Testis (tissue), 3 donors: Measurements from ENCODE around the gene ANKS1B. TPM values are rescaled to one million over a fixed set of nuclear protein-coding genes. Genes with fewer than 3 reads are reported as not detected.

Source experiments
- DNase-seq: peaks from one replicate; pipeline ENCODE4 v3.0.0-alpha.2; 2019
- H3K27ac ChIP-seq, 2 donors: fragments of 200-600 bp; sonication (generic); one replicate each; pipeline ENCODE4 v1.5.1; 2019
- H3K27me3 ChIP-seq: fragments of 200-600 bp; sonication (generic); one replicate; pipeline ENCODE4 v1.5.1; 2019
- H3K36me3 ChIP-seq: fragments of 200-600 bp; sonication (generic); one replicate; pipeline ENCODE4 v1.5.1; 2017; ENCODE audit warnings: low read depth; ENCODE audit errors: missing control alignments
- H3K4me1 ChIP-seq: fragments of 200-600 bp; sonication (generic); one replicate; pipeline ENCODE4 v1.5.1; 2019
- H3K4me3 ChIP-seq, 2 donors: fragments of 200-600 bp; sonication (generic); one replicate each; pipeline ENCODE4 v1.5.1; 2017 to 2019
- H3K9me3 ChIP-seq: fragments of 200-600 bp; sonication (generic); one replicate; pipeline ENCODE4 v1.5.1; 2017
- POLR2A ChIP-seq: fragments of 450-650 bp; IDR thresholded peaks from one replicate; pipeline ENCODE4 v1.6.1; 2017; ENCODE audit warnings: antibody characterized with exemption, mild to moderate bottlenecking, moderate library complexity
- WGBS, 2 donors: methylation state at CpG; one replicate each; pipeline ENCODE4 v1.1.5; 2018; 5-methylcytosine and 5-hydroxymethylcytosine counted together
- intact Hi-C: fragments of 100-400 bp; cut with DNase I; formaldehyde crosslinking; loops from one replicate; pipeline ENCODE4 v1.15.1; 2023; ENCODE audit warnings: low total_unique reads
- polyA plus RNA-seq: library from polyadenylated mRNA; stranded (reverse); fragments of 350-450 nt; fragmentation: Illumina TruSeq; extraction: RNeasy Lipid Tissue Mini Kit (QIAGEN cat#74804); gene quantifications from one replicate; pipeline ENCODE4 v1.2.3, GENCODE V29; 2014; ENCODE audit warnings: low read depth, low replicate concordance; ENCODE audit not compliant: insufficient read depth
- total RNA-seq, 2 donors: library from RNA; depleted of rRNA; stranded (reverse); fragments of >200 nt; gene quantifications; one replicate each; pipeline ENCODE4 v1.2.3, GENCODE V29; 2016
- TF ChIP-seq, protein P1 (sequence below), 3 experiments: fragments of 450-650 bp in 2 of 3; fragments of 200-600 bp in 1 of 3; sonication (generic) in 1 of 3; IDR thresholded peaks; one replicate each; pipeline ENCODE4 v1.5.1; 2016 to 2019; ENCODE audit warnings: antibody characterized with exemption in 3 of 3, mild to moderate bottlenecking in 2 of 3, moderate library complexity in 1 of 3

The ANKS1B gene
- total and polyA plus RNA-seq, 3 donors from 2014 or later: 26.8 to 58.2 (median 30.9) TPM

DNA sequence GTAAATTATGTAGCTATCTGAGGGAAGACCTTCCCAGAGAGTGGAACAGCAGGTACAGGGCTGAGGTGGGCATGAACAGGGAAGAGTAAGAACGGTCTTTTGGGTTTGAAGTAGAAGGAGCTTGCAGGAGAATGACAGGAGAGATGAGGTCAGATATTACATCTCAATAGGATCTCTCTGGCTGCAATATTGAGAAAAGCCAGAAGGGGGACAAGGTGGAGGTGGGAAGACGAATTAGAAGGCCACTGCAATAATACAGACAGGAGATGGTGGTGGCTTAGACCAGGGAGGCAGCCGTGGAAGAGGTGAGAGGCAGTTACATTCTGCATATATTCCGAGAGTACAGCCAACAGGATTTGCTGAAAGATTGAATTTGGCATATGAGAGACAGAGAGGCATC lies 1029.5 kb downstream of the ANKS1B start:
- DNase-seq: no peak
- Histone ChIP-seq H3K4me1 (no peaks in the 10 kb centered on the region), H3K36me3 (no peaks in the 10 kb centered on the region), H3K27me3 (no peaks in the 10 kb centered on the region), H3K9me3 (no peaks in the 10 kb centered on the region), H3K27ac (no peak overlapping the region), H3K4me3 (no peak overlapping the region)
- TF ChIP-seq, protein P1, sequence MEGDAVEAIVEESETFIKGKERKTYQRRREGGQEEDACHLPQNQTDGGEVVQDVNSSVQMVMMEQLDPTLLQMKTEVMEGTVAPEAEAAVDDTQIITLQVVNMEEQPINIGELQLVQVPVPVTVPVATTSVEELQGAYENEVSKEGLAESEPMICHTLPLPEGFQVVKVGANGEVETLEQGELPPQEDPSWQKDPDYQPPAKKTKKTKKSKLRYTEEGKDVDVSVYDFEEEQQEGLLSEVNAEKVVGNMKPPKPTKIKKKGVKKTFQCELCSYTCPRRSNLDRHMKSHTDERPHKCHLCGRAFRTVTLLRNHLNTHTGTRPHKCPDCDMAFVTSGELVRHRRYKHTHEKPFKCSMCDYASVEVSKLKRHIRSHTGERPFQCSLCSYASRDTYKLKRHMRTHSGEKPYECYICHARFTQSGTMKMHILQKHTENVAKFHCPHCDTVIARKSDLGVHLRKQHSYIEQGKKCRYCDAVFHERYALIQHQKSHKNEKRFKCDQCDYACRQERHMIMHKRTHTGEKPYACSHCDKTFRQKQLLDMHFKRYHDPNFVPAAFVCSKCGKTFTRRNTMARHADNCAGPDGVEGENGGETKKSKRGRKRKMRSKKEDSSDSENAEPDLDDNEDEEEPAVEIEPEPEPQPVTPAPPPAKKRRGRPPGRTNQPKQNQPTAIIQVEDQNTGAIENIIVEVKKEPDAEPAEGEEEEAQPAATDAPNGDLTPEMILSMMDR (IDR thresholded peaks at IDR 0.05): peak in 1 of 3 experiments; percentile 16
- no peak for TF ChIP-seq POLR2A
- intact Hi-C loops: no loop called here
- 68 to 76% methylated on average over 4 of the region's 4 CpGs for WGBS, 2 donors

- 93 to 100% methylated on average over 1 of the region's 1 CpG for WGBS, 2 donors
Observed at GRCh38 chr12:98954506-98954905, 1030.2 kb downstream of the ANKS1B start.

DNA sequence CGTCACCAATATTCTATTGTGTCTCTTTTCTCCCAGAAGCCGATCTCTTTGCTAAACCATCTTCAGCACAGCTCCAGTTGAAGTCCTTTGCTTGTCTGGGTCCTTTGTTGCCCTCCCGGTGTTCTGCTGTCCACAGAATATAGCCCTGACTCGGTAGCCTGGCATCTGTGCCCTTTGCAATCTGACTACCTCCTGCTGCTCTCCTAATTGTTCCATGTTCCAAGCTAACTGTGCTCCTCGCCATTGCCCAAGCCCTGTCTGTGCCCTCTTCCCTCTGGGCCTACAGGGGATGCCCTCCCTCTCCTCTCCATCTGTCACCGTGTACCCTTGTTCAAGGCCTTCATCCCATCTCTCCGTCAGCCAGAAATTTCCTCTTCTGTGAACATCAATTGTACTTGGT lies 1033.3 kb downstream of the ANKS1B start:
- intact Hi-C loops: no loop called here
- no peaks in the 10 kb centered on the region for H3K36me3 ChIP-seq
- no peak for TF ChIP-seq POLR2A
- TF ChIP-seq, protein P1 (IDR thresholded peaks at IDR 0.05): no peak

More at GRCh38 chr12:98954506-98954905, 1030.2 kb downstream of the ANKS1B start:
- DNase-seq: no peak
- Histone ChIP-seq H3K27ac (no peak overlapping the region), H3K36me3 (no peaks in the 10 kb centered on the region), H3K9me3 (no peaks in the 10 kb centered on the region), H3K4me1 (no peaks in the 10 kb centered on the region), H3K27me3 (no peaks in the 10 kb centered on the region), H3K4me3 (no peak overlapping the region)
- intact Hi-C loops: no loop called here
- TF ChIP-seq POLR2A: no peak
- TF ChIP-seq, protein P1 (IDR thresholded peaks at IDR 0.05): no peak

DNA sequence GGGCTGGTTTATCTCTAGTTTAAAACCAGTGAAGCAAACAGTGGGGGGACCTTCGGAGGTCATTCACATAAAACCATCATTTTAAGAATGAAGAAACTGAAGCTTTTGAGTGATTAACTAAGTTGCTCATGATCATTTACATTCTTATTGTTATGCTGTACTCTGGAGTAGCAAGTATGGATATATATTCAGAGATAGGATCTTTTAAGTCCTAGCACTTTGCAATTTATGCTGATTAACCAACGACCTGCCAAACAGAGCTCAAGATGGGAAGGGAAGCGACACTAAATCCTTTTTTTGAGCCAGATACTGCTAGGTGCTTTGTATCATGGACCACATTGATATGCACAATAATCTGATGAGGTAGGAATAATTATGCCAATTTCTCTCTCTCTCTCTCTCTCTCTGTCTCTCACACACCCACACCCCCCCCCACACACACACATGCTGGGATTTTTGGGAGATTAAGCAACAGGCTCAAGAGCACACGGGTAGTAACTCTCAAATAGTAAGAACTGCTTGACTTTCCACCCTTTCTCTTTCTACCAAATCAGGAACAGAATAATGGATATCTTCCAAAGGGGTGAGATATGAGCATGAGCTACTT lies 1036.3 kb downstream of the ANKS1B start:
- intact Hi-C loops: no loop called here
- no peak for TF ChIP-seq POLR2A
- no peaks in the 10 kb centered on the region for H3K9me3 ChIP-seq
- no peak overlapping the region for H3K27ac ChIP-seq
- no peaks in the 10 kb centered on the region for H3K4me1 ChIP-seq
- no peak overlapping the region for H3K4me3 ChIP-seq
- WGBS, 2 donors: 64 to 70% methylated on average over 4 of the region's 4 CpGs
- DNase-seq: no peak
- H3K27me3 ChIP-seq: no peaks in the 10 kb centered on the region
- no peaks in the 10 kb centered on the region for H3K36me3 ChIP-seq

More for the DNA sequence above, 1033.3 kb downstream of the ANKS1B start:
- WGBS, 2 donors: 82 to 85% methylated on average over 7 of the region's 7 CpGs
- H3K4me3 ChIP-seq: no peak overlapping the region
- no peaks in the 10 kb centered on the region for H3K9me3 ChIP-seq
- no peak for DNase-seq
- no peak overlapping the region for H3K27ac ChIP-seq
- no peaks in the 10 kb centered on the region for H3K27me3 ChIP-seq
- no peaks in the 10 kb centered on the region for H3K4me1 ChIP-seq

GRCh38 chr12:98945864-98946263 lies 1038.9 kb downstream of the ANKS1B start:
- H3K27ac ChIP-seq: no peak overlapping the region
- no peaks in the 10 kb centered on the region for H3K36me3 ChIP-seq
- TF ChIP-seq, protein P1 (IDR thresholded peaks at IDR 0.05): no peak
- no peak for TF ChIP-seq POLR2A
- no peak for DNase-seq
- no peaks in the 10 kb centered on the region for H3K9me3 ChIP-seq
- no peak overlapping the region for H3K4me3 ChIP-seq
- 80 to 86% methylated on average over 4 of the region's 4 CpGs for WGBS, 2 donors
- no peaks in the 10 kb centered on the region for H3K4me1 ChIP-seq
- no peaks in the 10 kb centered on the region for H3K27me3 ChIP-seq
- intact Hi-C loops: no loop called here
